Activated naive CD4-positive, alpha-beta T cell treated with anti-CD3 and anti-CD28 coated beads, Interleukin-2, amount 50 U/mL, for 24 hours (primary cell): ENCODE data around the gene SLC6A5.

Source experiments
- H3K27ac Mint-ChIP-seq: one replicate; pipeline ENCODE4 v1.8.0; 2021; ENCODE audit warnings: mild to moderate bottlenecking, mixed read lengths
- H3K27me3 Mint-ChIP-seq: one replicate; pipeline ENCODE4 v1.8.0; 2021; ENCODE audit warnings: mixed read lengths
- H3K36me3 Mint-ChIP-seq: one replicate; pipeline ENCODE4 v1.8.0; 2021; ENCODE audit warnings: mixed read lengths
- H3K4me1 Mint-ChIP-seq: one replicate; pipeline ENCODE4 v1.8.0; 2021; ENCODE audit warnings: mixed read lengths
- H3K4me3 Mint-ChIP-seq: one replicate; pipeline ENCODE4 v1.8.0; 2021; ENCODE audit warnings: mild to moderate bottlenecking, mixed read lengths
- H3K9me3 Mint-ChIP-seq: one replicate; pipeline ENCODE4 v1.8.0; 2021; ENCODE audit warnings: mixed read lengths

SLC6A5 gene

GRCh38 chr11:20590381-20590780 lies 9.0 kb upstream of the SLC6A5 start:
- no peaks in the 10 kb centered on the region for H3K36me3 Mint-ChIP-seq
- peaks cover 2% of the 10 kb centered on the region for H3K4me1 Mint-ChIP-seq
- H3K27me3 Mint-ChIP-seq: peaks cover 28% of the 10 kb centered on the region
- no peak overlapping the region for H3K4me3 Mint-ChIP-seq
- no peaks in the 10 kb centered on the region for H3K9me3 Mint-ChIP-seq
- no peak overlapping the region for H3K27ac Mint-ChIP-seq

- Mint-ChIP-seq H3K36me3 (no peaks in the 10 kb centered on the region), H3K27ac (no peak overlapping the region), H3K27me3 (peaks cover 42% of the 10 kb centered on the region), H3K9me3 (no peaks in the 10 kb centered on the region), H3K4me3 (no peak overlapping the region), H3K4me1 (no peaks in the 10 kb centered on the region)
Measured at GRCh38 chr11:20592741-20593140, 6.7 kb upstream of the SLC6A5 start.

GRCh38 chr11:20594274-20595061 lies 4.9 kb upstream of the SLC6A5 start:
- H3K9me3 Mint-ChIP-seq: peaks cover 3% of the 10 kb centered on the region
- H3K27ac Mint-ChIP-seq: peak overlapping the region; percentile 4

GRCh38 chr11:20595101-20595500 lies 4.3 kb upstream of the SLC6A5 start:
- H3K27me3 Mint-ChIP-seq: peaks cover 54% of the 10 kb centered on the region
- H3K36me3 Mint-ChIP-seq: peaks cover 3% of the 10 kb centered on the region
- H3K9me3 Mint-ChIP-seq: peaks cover 9% of the 10 kb centered on the region
- H3K4me1 Mint-ChIP-seq: no peaks in the 10 kb centered on the region
- H3K4me3 Mint-ChIP-seq: no peak overlapping the region
- H3K27ac Mint-ChIP-seq: no peak overlapping the region

More at GRCh38 chr11:20594274-20595061, 4.9 kb upstream of the SLC6A5 start:
- Mint-ChIP-seq H3K4me1 (no peaks in the 10 kb centered on the region), H3K27me3 (peaks cover 48% of the 10 kb centered on the region), H3K4me3 (no peak overlapping the region), H3K36me3 (no peaks in the 10 kb centered on the region)

GRCh38 chr11:20596205-20597153 lies 2.9 kb upstream of the SLC6A5 start:
- H3K4me3 Mint-ChIP-seq: no peak overlapping the region
- peaks cover 3% of the 10 kb centered on the region for H3K36me3 Mint-ChIP-seq
- H3K27me3 Mint-ChIP-seq: peaks cover 61% of the 10 kb centered on the region
- H3K27ac Mint-ChIP-seq: no peak overlapping the region
- peaks cover 10% of the 10 kb centered on the region for H3K9me3 Mint-ChIP-seq
- no peaks in the 10 kb centered on the region for H3K4me1 Mint-ChIP-seq

GRCh38 chr11:20597154-20597679 lies 2.2 kb upstream of the SLC6A5 start:
- no peaks in the 10 kb centered on the region for H3K4me1 Mint-ChIP-seq
- H3K36me3 Mint-ChIP-seq: peaks cover 3% of the 10 kb centered on the region
- peaks cover 63% of the 10 kb centered on the region for H3K27me3 Mint-ChIP-seq
- H3K4me3 Mint-ChIP-seq: no peak overlapping the region
- H3K9me3 Mint-ChIP-seq: peaks cover 10% of the 10 kb centered on the region
- no peak overlapping the region for H3K27ac Mint-ChIP-seq

GRCh38 chr11:20597680-20598484 lies 1.5 kb upstream of the SLC6A5 start:
- peaks cover 3% of the 10 kb centered on the region for H3K36me3 Mint-ChIP-seq
- no peak overlapping the region for H3K27ac Mint-ChIP-seq
- H3K9me3 Mint-ChIP-seq: peaks cover 10% of the 10 kb centered on the region
- H3K27me3 Mint-ChIP-seq: peaks cover 64% of the 10 kb centered on the region
- no peak overlapping the region for H3K4me3 Mint-ChIP-seq
- no peaks in the 10 kb centered on the region for H3K4me1 Mint-ChIP-seq

GRCh38 chr11:20598492-20598891 lies 916 bp upstream of the SLC6A5 start:
- Mint-ChIP-seq H3K9me3 (peaks cover 10% of the 10 kb centered on the region), H3K27me3 (peaks cover 69% of the 10 kb centered on the region), H3K4me3 (no peak overlapping the region), H3K4me1 (no peaks in the 10 kb centered on the region), H3K27ac (no peak overlapping the region), H3K36me3 (peaks cover 3% of the 10 kb centered on the region)

- Mint-ChIP-seq H3K27me3 (peaks cover 71% of the 10 kb centered on the region), H3K4me3 (no peak overlapping the region), H3K4me1 (no peaks in the 10 kb centered on the region), H3K36me3 (peaks cover 3% of the 10 kb centered on the region), H3K9me3 (peaks cover 10% of the 10 kb centered on the region), H3K27ac (no peak overlapping the region)
Measured at GRCh38 chr11:20600020-20600346, 575 bp downstream of the SLC6A5 start.

- Mint-ChIP-seq H3K27ac (no peak overlapping the region), H3K4me1 (no peaks in the 10 kb centered on the region), H3K36me3 (peaks cover 3% of the 10 kb centered on the region), H3K9me3 (peaks cover 10% of the 10 kb centered on the region), H3K4me3 (no peak overlapping the region), H3K27me3 (peaks cover 72% of the 10 kb centered on the region)
Measured at GRCh38 chr11:20600551-20600950, 1.1 kb downstream of the SLC6A5 start.

- Mint-ChIP-seq H3K27me3 (peaks cover 75% of the 10 kb centered on the region), H3K36me3 (peaks cover 3% of the 10 kb centered on the region), H3K4me3 (no peak overlapping the region), H3K4me1 (no peaks in the 10 kb centered on the region), H3K9me3 (peaks cover 10% of the 10 kb centered on the region), H3K27ac (no peak overlapping the region)
Measured at GRCh38 chr11:20601221-20601914, 2.0 kb downstream of the SLC6A5 start.

- Mint-ChIP-seq H3K9me3 (peaks cover 8% of the 10 kb centered on the region), H3K4me1 (no peaks in the 10 kb centered on the region), H3K27ac (no peak overlapping the region), H3K4me3 (no peak overlapping the region), H3K27me3 (peaks cover 67% of the 10 kb centered on the region), H3K36me3 (peaks cover 3% of the 10 kb centered on the region)
Measured at GRCh38 chr11:20604295-20604803, 4.9 kb downstream of the SLC6A5 start.

- peaks cover 1% of the 10 kb centered on the region for H3K9me3 Mint-ChIP-seq
Measured at GRCh38 chr11:20604864-20605601, 5.6 kb downstream of the SLC6A5 start.

GRCh38 chr11:20605602-20606091 lies 6.2 kb downstream of the SLC6A5 start:
- peaks cover 8% of the 10 kb centered on the region for H3K4me1 Mint-ChIP-seq
- H3K4me3 Mint-ChIP-seq: no peak overlapping the region
- peaks cover 61% of the 10 kb centered on the region for H3K27me3 Mint-ChIP-seq
- no peaks in the 10 kb centered on the region for H3K9me3 Mint-ChIP-seq
- no peaks in the 10 kb centered on the region for H3K36me3 Mint-ChIP-seq
- H3K27ac Mint-ChIP-seq: no peak overlapping the region

More at GRCh38 chr11:20604864-20605601, 5.6 kb downstream of the SLC6A5 start:
- peaks cover 61% of the 10 kb centered on the region for H3K27me3 Mint-ChIP-seq
- peaks cover 2% of the 10 kb centered on the region for H3K4me1 Mint-ChIP-seq
- H3K36me3 Mint-ChIP-seq: no peaks in the 10 kb centered on the region
- no peak overlapping the region for H3K4me3 Mint-ChIP-seq
- H3K27ac Mint-ChIP-seq: no peak overlapping the region
